H9 (cell line): ENCODE data around the gene SLC38A11. TPM values are rescaled to one million over a fixed set of nuclear protein-coding genes. Genes with fewer than 3 reads are reported as not detected.

ENCODE experiments used
- DNase-seq: peaks from one replicate; pipeline ENCODE4 v3.0.0-alpha.2; 2017
- H2AFZ ChIP-seq: one replicate; pipeline ENCODE4 v1.6.1; 2013; ENCODE audit warnings: mild to moderate bottlenecking, low read length, control low read depth, moderate library complexity
- H2AK5ac ChIP-seq: 2 replicates; pipeline ENCODE4 v1.6.1; 2013; ENCODE audit warnings: low read length, control low read depth, mixed read lengths; ENCODE audit not compliant: insufficient read length
- H2BK120ac ChIP-seq: one replicate; pipeline ENCODE4 v1.6.1; 2013; ENCODE audit warnings: low read depth, mild to moderate bottlenecking, low read length, control low read depth, inconsistent platforms; ENCODE audit not compliant: poor library complexity, severe bottlenecking
- H2BK12ac ChIP-seq: 2 replicates; pipeline ENCODE4 v1.6.1; 2013; ENCODE audit warnings: low read length, control low read depth, mixed read lengths, low read depth; ENCODE audit not compliant: insufficient read length
- H2BK15ac ChIP-seq: 2 replicates; pipeline ENCODE4 v1.6.1; 2013; ENCODE audit warnings: low read depth, low read length, control low read depth
- H2BK20ac ChIP-seq: one replicate; pipeline ENCODE4 v1.6.1; 2013; ENCODE audit warnings: low read depth, mild to moderate bottlenecking, low read length, control low read depth, inconsistent platforms; ENCODE audit not compliant: poor library complexity, severe bottlenecking
- H2BK5ac ChIP-seq: 2 replicates; pipeline ENCODE4 v1.6.1; 2013; ENCODE audit warnings: low read length, control low read depth, mixed read lengths; ENCODE audit not compliant: insufficient read length
- H3K14ac ChIP-seq: 2 replicates; pipeline ENCODE4 v1.6.1; 2013; ENCODE audit warnings: low read length, control low read depth; ENCODE audit not compliant: insufficient read depth
- H3K18ac ChIP-seq: 2 replicates; pipeline ENCODE4 v1.6.1; 2013; ENCODE audit warnings: low read depth, mild to moderate bottlenecking, mixed read lengths, low read length, control low read depth; ENCODE audit not compliant: insufficient read length
- H3K23ac ChIP-seq: 2 replicates; pipeline ENCODE4 v1.6.1; 2013; ENCODE audit warnings: low read length, control low read depth, mixed read lengths, low read depth; ENCODE audit not compliant: insufficient read length
- H3K23me2 ChIP-seq: 2 replicates; pipeline ENCODE4 v1.6.1; 2013; ENCODE audit warnings: low read depth, mild to moderate bottlenecking, mixed read lengths, low read length, control low read depth; ENCODE audit not compliant: insufficient read length, poor library complexity, severe bottlenecking
- H3K27ac ChIP-seq: 2 replicates; pipeline ENCODE4 v1.5.1; 2013; ENCODE audit warnings: low read length, control low read depth, mixed read lengths, low read depth; ENCODE audit not compliant: insufficient read length
- H3K27me3 ChIP-seq: 2 replicates; pipeline ENCODE4 v1.6.1; 2013; ENCODE audit warnings: low read length, control low read depth, inconsistent platforms; ENCODE audit not compliant: insufficient read depth
- H3K4ac ChIP-seq: 2 replicates; pipeline ENCODE4 v1.6.1; 2013; ENCODE audit warnings: low read depth, mild to moderate bottlenecking, control low read depth, inconsistent platforms, low read length, moderate library complexity
- H3K4me1 ChIP-seq: 2 replicates; pipeline ENCODE4 v1.6.1; 2013; ENCODE audit warnings: low read length, control low read depth, inconsistent platforms; ENCODE audit not compliant: insufficient read depth
- H3K4me2 ChIP-seq: 2 replicates; pipeline ENCODE4 v1.6.1; 2013; ENCODE audit warnings: low read length, control low read depth, mixed read lengths; ENCODE audit not compliant: insufficient read length, insufficient read depth
- H3K56ac ChIP-seq: 2 replicates; pipeline ENCODE4 v1.6.1; 2013; ENCODE audit warnings: low read depth, mild to moderate bottlenecking, mixed read lengths, low read length, control low read depth; ENCODE audit not compliant: insufficient read length
- H3K79me1 ChIP-seq: 2 replicates; pipeline ENCODE4 v1.6.1; 2013; ENCODE audit warnings: low read depth, mild to moderate bottlenecking, moderate library complexity, low read length, control low read depth, inconsistent platforms; ENCODE audit not compliant: insufficient read depth, poor library complexity, severe bottlenecking
- H3K79me2 ChIP-seq: 2 replicates; pipeline ENCODE4 v1.6.1; 2013; ENCODE audit warnings: low read length, control low read depth, inconsistent platforms; ENCODE audit not compliant: insufficient read depth
- H3K9ac ChIP-seq: 2 replicates; pipeline ENCODE4 v1.6.1; 2013; ENCODE audit warnings: low read length, control low read depth, mixed read lengths; ENCODE audit not compliant: insufficient read length; ENCODE audit errors: extremely low read depth
- H3K9me3 ChIP-seq: one replicate; pipeline ENCODE4 v1.6.1; 2013; ENCODE audit warnings: low read depth, low read length, inconsistent platforms; ENCODE audit not compliant: control insufficient read depth
- H3T11ph ChIP-seq: one replicate; pipeline ENCODE4 v1.6.1; 2013; ENCODE audit warnings: mild to moderate bottlenecking, low read length, control low read depth, inconsistent platforms
- H4K20me1 ChIP-seq: one replicate; pipeline ENCODE4 v1.6.1; 2013; ENCODE audit not compliant: control insufficient read depth, insufficient read length, insufficient read depth
- H4K5ac ChIP-seq: 2 replicates; pipeline ENCODE4 v1.6.1; 2013; ENCODE audit warnings: low read depth, mild to moderate bottlenecking, mixed read lengths, low read length, control low read depth; ENCODE audit not compliant: insufficient read length
- H4K8ac ChIP-seq: replicated peaks from 2 replicates; pipeline ENCODE4 v1.6.1; 2013; ENCODE audit warnings: low read length, control low read depth, mixed read lengths, low read depth; ENCODE audit not compliant: insufficient read length
- H4K91ac ChIP-seq: 2 replicates; pipeline ENCODE4 v1.6.1; 2013; ENCODE audit warnings: low read depth, mild to moderate bottlenecking, moderate library complexity, mixed read lengths, low read length, control low read depth; ENCODE audit not compliant: insufficient read length
- H3K27ac Mint-ChIP-seq, 3 experiments: 2 replicates in 2 of 3; 3 replicates in 1 of 3; pipeline ENCODE4 v1.8.0; 2020 to 2021; ENCODE audit warnings: mixed read lengths in 3 of 3, mild to moderate bottlenecking in 1 of 3, moderate library complexity in 1 of 3
- H3K27me3 Mint-ChIP-seq: 2 replicates; pipeline ENCODE4 v1.8.0; 2021; ENCODE audit warnings: low read depth, mild to moderate bottlenecking, moderate library complexity, mixed read lengths
- H3K36me3 Mint-ChIP-seq, 3 experiments: 2 replicates in 2 of 3; 3 replicates in 1 of 3; pipeline ENCODE4 v1.8.0; 2020 to 2021; ENCODE audit warnings: low read depth in 3 of 3, mixed read lengths in 3 of 3; ENCODE audit not compliant: insufficient read depth in 1 of 3
- H3K4me1 Mint-ChIP-seq, 2 experiments: 2 replicates each; pipeline ENCODE4 v1.8.0; 2020; ENCODE audit warnings: mixed read lengths in 2 of 2
- H3K4me3 Mint-ChIP-seq, 2 experiments: 2 replicates in 1 of 2; 3 replicates in 1 of 2; pipeline ENCODE4 v1.8.0; 2020 to 2021; ENCODE audit warnings: mild to moderate bottlenecking in 2 of 2, mixed read lengths in 2 of 2, moderate library complexity in 1 of 2
- H3K9me3 Mint-ChIP-seq, 2 experiments: 2 replicates in 1 of 2; 3 replicates in 1 of 2; pipeline ENCODE4 v1.8.0; 2020; ENCODE audit warnings: mild to moderate bottlenecking in 2 of 2, mixed read lengths in 2 of 2, moderate library complexity in 1 of 2
- CTCF ChIP-seq: fragments of 200-600 bp; sonication (generic); conservative IDR thresholded peaks from 3 replicates; pipeline ENCODE4 v1.8.0; 2021; ENCODE audit warnings: antibody characterized with exemption, mild to moderate bottlenecking
- total RNA-seq: library from RNA; stranded (reverse); gene quantifications from 2 replicates; pipeline ENCODE4 v1.2.1, GENCODE V29; 2021

Gene SLC38A11
- total RNA-seq, 1 experiment from 2014 or later = not detected

DNA sequence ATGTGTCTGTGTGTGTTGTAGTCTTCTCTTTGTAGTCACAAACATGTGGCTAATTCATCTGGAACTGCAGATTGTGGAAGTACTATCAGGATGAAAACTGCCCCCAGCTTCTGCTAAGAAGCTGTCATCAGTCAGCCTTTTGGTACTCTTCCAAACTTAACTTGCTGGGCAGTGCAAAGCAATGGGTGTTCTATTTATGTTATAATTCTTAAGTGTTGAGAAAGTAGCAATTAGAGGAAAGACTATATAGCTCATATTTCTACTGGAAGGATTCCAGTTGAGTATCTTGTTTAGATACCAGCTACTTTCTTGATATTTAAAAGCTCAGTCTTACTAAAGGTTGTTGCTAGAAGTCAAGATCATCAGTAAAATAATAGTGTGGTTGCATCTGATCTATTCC is 52.1 kb downstream of the SLC38A11 start:
- no peaks in the 10 kb centered on the region for H3K79me1 ChIP-seq
- peaks cover 2% of the 10 kb centered on the region; the same call in 1 of the 2 replicates for H3K4me1 ChIP-seq
- no peak overlapping the region for H2AK5ac ChIP-seq
- no peaks in the 10 kb centered on the region for H4K20me1 ChIP-seq
- H4K5ac ChIP-seq = no peak overlapping the region
- TF ChIP-seq CTCF = no peak
- no peak overlapping the region for H3K27ac ChIP-seq
- no peaks in the 10 kb centered on the region for H3K9me3 ChIP-seq
- no peaks in the 10 kb centered on the region for H3K79me2 ChIP-seq
- no peak overlapping the region for H3T11ph ChIP-seq
- Mint-ChIP-seq H3K27ac (0 out of 7 replicates have a peak overlapping the region, but pooled peaks of 1 of the 3 experiments have one; percentile 15), H3K27me3 (no peaks in the 10 kb centered on the region), H3K36me3 (no peaks in the 10 kb centered on the region), H3K4me3 (no peak overlapping the region), H3K4me1 (peaks cover 8 to 13% of the 10 kb centered on the region in 2 experiments), H3K9me3 (peaks cover 1 to 3% of the 10 kb centered on the region in 2 experiments; a peak in 1 of 5 replicates)
- no peak overlapping the region for H4K8ac ChIP-seq
- H3K9ac ChIP-seq = no peak overlapping the region
- no peak overlapping the region for H3K4me2 ChIP-seq
- H2BK120ac ChIP-seq = no peak overlapping the region
- H3K23me2 ChIP-seq = no peaks in the 10 kb centered on the region
- no peak overlapping the region for H4K91ac ChIP-seq
- no peak overlapping the region for H2AFZ ChIP-seq
- no peaks in the 10 kb centered on the region for H3K27me3 ChIP-seq
- no peak overlapping the region for H3K18ac ChIP-seq
- no peak overlapping the region for H2BK20ac ChIP-seq
- no peak overlapping the region for H2BK12ac ChIP-seq
- H3K4ac ChIP-seq = no peak overlapping the region
- H2BK5ac ChIP-seq = no peak overlapping the region
- no peak overlapping the region for H3K23ac ChIP-seq
- DNase-seq = no peak
- no peak overlapping the region for H3K56ac ChIP-seq
- H3K14ac ChIP-seq = no peak overlapping the region
- no peak overlapping the region for H2BK15ac ChIP-seq
